MV-4-11 (cell line): ENCODE results near the gene SHLD2.
"Not testable (repeated sequence)": the region's sequence is repeated elsewhere in the genome, so short reads cannot be mapped to it uniquely, and the experiment has no call there.

Experiments
- DNase-seq: peaks from one replicate; lab custom pipeline; 2025; lab: John Stamatoyannopoulos, UW

SHLD2 gene

DNA sequence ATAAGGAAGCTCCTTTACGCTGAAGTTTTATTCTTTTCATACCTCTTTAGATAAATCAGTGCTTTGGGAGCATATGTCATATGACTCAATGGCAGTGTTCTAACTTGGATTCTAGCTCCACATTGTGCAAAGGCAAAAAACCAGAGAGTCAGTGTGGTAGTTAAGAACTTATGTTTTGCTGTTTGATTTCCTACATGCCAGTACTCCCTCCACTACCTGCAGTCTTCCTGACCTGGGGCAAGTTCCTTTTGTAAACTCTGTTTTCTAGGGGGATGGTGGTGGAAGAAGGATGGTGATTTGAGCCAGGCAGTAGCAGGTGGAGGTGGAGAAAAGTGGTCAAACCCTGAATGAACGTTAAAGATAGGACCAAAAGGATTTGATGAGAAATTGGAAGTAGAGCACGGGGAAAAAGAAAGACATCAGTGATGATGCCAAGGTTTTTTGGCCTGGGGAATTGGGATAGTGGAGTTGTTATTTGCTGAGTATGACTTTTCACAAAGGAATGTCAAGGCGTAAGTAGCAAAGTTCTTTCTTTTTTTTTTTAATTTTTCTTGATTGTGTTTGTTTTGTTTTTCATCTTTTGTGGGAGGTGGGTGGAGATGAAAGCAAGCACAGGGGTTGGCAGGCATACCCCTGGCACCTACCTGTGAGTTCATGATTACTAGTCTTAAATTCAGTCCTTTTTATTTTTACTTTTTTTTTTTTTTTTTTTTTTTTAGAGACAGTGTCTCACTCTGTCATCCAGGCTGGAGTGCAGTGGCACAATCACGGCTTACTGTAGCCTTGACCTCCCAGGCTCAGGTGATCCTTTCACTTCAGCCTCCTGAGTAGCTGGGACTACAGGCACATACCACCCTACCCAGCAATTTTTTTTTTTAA lies 47.5 kb downstream of the SHLD2 start:
- not testable (repeated sequence) for DNase-seq

DNA sequence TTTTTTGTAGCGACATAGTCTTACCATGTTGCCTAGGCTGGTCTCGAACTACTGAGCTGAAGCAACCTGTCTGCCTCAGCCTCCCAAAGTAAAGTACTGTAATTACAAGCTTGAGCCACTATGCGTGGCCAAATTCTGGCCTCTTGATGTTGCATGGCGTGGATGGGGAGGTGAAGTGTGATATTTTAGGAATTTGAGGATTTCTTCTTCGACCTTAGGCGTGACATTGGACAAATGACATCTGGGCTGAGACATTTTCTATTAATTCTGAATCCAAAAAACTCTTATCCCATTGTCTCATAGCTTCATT lies 48.1 kb downstream of the SHLD2 start:
- not testable (repeated sequence) for DNase-seq

DNA sequence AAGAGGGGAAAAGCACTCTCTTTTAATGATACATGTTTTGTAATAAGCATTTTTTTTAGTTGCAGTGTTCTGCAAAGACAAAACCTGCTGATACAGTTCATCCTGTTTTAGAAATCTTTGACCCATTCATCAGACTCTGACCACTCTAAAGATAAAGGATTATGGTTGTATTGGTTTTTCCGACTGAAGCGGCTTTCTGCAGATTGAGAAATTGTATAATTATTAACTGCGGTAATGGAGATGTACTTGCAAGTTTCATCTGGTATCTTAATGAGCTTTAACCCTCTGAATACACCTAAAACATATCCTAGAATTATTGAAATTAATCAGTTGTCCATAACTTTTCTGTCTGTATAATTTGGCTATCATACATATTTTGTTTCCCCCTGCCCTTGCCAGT lies 50.6 kb downstream of the SHLD2 start:
- not testable (repeated sequence) for DNase-seq

DNA sequence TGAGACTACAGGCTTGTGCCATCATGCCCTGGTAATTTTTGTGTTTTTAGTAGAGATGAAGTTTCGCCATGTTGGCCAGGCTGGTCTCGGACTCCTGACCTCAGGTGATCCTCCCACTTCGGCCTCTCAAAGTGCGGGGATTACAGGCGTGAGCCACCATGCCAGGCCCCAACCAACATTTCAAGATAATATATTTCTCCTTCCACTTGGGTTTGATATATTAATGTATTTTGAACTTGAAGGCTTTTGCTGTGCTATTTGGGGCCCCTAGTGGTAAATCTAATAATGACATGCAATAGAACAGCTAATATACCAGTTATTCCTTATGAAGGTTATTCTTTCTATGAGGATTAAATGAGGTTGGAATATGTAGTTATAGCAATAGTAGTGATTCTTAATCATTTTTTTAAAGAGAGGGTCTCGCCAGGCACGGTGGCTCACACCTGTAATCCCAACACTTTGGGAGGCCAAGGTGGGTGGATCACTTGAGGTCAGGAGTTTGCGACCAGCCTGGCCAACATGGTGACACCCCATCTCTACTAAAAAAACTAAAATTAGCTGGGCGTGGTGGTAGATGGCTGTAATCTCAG lies 54.1 kb downstream of the SHLD2 start:
- not testable (repeated sequence) for DNase-seq

DNA sequence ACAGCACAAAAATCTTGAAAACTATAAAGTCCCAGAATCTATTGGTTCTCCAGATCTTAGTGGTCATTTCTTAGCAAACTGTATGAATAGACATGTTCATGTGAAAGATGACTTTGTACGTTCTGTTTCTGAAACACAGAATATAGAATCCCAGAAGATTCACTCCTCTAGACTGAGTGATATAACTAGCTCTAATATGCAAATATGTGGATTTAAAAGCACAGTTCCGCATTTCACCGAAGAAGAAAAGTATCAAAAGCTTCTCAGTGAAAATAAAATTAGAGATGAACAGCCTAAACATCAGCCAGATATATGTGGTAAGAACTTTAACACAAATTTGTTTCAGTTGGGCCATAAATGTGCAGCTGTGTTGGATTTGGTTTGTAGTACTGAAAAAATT lies 56.5 kb downstream of the SHLD2 start:
- not testable (repeated sequence) for DNase-seq

DNA sequence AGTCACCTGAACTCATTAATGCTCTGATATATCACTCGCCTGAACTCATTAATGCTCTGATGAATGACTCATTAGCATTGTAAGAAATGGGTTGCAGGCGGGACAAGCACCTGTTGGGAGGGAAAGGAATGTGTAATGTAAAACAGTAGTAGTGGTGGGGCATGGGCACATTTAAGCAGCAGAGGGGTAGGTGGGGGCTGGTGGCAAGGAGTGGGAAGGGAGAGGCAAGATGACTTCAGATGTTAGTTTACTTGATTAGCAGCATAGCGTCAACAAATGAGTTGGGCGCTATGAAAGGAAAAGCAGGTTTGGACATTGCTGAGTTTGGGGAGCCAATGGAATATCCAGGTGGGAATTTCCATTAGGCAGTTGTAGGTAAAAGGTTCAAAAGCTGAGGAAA lies 61.8 kb downstream of the SHLD2 start:
- not testable (repeated sequence) for DNase-seq

DNA sequence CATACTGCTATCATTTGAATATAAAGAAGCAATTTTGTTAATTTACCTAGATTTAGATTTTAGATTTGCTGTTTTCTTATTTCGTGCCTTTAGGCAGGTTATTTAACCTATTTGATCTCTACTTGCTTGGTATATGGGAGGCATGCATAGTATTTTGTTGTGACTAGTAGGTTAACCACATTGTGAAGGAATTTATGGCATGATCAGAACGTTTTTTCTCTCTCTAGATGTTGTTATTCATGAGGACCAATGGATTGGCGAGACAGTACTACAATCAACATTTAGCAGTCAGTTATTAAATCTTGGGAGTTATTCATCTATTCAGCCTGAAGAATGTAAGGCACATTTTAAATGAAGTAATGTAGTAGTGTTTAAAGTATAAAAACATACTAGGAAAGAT lies 62.8 kb downstream of the SHLD2 start:
- not testable (repeated sequence) for DNase-seq

DNA sequence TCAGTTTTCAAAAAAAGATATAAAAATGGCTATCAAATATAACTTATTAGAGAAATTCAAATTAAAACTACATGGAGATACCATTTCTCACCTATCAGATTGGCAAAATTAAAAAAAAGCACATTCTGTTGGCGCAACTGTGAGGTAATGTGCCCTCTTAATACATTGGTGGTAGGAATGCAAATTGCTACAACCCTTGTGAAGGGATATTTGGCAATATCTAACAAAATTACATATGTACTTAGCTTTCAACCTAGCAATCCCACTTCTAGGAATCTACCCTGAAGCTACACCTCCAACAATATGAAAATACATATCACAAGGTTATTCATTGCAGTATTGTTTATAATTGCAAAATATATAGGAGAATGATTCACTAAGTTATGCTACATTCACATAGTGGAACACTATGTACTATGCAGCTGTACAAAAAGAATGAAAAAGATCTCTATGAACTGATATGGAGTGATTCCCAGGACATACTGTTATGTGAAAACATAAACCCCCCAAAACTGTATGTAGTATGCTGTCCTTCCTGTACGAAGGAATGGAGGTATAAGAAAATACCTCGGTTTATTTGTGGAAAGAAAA lies 67.8 kb downstream of the SHLD2 start:
- DNase-seq: not testable (repeated sequence)

DNA sequence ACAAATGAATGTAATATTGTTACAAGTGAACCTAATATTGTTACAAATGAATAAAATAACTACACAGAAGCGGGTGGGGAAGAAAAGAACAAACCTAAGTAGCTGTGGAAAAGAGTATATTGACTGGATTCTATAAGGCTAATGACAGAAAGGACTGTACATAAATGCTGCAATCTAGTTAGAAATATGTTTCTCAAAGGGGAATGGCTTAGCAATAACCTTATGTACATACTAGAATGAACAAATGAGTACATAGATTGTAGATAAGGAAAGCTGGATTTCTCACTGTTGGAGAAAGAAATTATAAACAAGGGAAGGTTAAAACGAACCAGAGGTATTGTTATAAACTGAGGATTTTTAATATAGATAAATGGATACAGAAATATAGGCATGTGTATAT lies 68.4 kb downstream of the SHLD2 start:
- DNase-seq: not testable (repeated sequence)

DNA sequence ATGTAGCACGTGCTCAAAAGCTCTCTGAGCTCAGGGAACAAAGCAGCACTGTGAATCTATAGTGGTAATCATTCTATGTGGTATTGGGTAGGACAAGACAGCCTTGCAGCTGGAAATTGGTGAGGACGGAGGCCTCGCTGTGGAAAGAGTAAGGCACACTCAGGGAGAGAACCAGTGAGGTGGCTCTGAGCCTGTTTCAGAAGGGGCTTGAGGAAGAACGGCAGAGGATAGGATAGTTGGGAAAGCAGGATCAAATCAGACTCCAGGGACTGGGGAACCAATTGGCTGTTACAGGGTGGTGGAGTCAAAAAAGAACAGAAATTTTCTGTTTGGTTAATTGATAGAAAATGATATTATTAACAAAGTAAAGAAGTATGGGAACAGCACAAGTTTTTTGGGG lies 74.9 kb downstream of the SHLD2 start:
- not testable (repeated sequence) for DNase-seq

DNA sequence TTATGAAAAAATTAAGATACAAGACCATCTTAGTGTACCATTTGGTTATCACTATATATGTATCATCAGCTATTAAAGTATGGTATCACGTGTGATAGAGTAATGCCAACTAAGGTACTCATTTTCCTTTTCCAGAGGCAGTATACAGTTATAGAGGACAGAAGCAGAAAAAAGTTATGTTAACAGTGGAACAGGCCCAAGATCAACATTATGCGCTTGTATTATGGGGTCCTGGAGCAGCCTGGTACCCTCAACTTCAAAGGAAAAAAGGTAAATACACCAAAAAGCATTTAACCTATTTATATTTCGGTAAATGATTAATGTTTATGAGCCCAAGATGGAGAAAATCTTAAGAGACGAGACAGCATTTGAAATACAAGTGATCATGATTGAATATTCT lies 75.7 kb downstream of the SHLD2 start:
- DNase-seq: not testable (repeated sequence)

DNA sequence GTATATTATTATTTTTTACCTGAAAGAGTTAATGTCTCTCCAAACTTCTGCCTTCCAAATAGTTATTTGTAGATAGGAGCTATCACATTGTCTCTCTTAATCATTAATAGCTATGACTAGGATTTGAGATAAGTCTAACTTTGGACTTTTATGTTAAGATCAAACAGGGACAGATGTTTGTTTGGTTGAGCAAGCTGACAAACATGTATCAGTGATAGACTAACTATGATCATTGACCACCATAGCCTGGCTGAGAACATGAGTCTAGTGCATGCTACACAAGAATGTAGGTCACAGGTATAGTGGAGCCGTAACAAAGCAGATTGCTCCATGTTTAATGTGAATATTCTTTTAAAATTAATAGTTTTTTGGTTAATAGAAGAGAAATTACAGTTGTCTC lies 76.7 kb downstream of the SHLD2 start:
- DNase-seq: not testable (repeated sequence)

DNA sequence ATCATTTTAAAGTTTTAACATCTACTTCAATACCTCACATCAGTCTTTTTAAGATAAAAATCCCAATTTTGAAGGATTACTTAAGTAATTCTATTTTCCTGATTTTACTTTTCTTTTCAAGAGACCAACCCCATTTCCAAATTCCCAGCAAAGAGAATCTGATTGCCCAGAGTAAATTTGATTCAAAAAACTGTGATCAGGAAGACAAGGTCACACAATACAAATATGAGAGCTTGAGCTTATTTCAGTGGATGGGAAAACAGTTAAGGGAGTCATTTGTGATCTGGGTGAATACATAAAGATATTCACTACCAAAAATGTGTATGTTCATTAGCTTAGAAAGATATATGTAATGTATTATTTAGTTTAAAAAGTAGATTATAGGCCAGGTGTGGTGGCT lies 77.2 kb downstream of the SHLD2 start:
- not testable (repeated sequence) for DNase-seq

DNA sequence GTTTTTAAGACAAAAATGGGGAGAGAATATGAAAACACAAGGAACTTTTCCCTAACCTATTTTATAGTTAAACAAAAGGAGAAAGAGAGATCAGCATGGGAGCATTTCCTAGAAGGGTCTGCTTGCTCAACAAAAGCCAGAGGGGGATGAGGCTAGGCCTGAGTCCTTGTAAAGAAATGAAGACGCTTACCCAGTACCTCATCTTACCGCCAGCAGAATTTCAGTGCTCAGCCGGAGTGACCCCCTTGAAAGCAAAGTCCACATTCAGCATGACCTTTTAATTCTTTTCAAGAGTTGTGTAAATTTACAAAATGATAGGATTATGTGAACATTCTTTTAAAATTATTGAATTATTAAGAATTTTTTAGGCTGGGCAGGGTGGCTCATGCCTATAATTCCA lies 82.6 kb downstream of the SHLD2 start:
- not testable (repeated sequence) for DNase-seq

DNA sequence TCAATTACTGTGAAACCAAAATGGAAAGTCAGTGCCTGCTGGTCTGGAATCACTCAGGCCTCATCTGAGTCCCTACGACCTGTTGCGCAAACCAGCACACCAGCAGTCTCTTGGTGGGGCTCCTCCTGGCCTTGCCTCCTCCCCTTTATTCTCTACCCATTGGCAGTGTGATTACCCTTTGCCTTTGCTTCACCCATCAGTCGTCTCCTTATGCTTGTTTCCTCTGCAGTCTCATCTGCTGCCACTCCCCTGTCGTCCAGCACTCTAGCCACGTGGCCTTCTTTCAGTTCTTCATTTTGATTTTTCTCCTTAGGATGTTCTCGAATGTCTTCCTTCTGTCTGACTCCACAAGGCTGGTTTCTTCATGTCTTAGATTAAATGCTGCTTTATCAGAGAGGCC lies 89.4 kb downstream of the SHLD2 start:
- DNase-seq: peak; percentile 97

DNA sequence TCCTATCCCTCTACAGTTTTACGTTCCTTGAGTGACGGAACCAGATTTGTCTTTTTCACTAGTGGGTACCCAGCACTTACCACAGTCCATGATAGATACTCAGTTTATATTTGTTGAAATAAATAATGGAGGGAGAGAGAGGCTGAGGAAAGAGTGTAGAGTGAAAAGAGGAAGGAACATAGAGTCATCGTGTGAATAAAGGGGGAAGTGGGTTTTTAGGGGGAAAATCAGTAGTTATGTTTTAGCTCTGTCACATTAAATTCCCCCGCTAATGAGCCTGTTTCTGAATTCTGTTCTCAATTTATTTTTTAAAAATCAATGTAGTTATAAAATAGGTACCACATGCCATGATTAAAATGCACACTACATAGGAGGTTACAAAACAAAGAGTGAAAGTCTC lies 91.0 kb downstream of the SHLD2 start:
- DNase-seq: peak; percentile 66

DNA sequence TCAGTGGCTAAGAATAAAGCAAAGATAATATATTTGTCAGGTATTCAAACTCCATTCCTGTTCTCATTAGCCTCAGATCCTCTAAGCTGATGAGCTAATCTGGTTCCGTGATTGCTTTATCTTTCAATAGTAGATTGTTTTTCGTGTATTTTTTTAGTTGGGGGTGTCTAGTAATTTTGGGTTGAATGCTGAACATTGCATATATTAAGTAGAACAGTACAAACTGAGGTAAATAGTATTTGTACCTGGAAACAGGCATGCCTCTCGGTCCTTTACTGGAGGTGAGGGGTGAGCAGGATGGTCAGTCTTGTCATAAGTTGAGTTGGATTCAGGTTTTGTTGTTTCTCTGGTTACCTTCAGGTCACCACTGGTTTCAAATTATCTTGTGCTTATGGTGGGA lies 92.6 kb downstream of the SHLD2 start:
- DNase-seq: not testable (repeated sequence)

DNA sequence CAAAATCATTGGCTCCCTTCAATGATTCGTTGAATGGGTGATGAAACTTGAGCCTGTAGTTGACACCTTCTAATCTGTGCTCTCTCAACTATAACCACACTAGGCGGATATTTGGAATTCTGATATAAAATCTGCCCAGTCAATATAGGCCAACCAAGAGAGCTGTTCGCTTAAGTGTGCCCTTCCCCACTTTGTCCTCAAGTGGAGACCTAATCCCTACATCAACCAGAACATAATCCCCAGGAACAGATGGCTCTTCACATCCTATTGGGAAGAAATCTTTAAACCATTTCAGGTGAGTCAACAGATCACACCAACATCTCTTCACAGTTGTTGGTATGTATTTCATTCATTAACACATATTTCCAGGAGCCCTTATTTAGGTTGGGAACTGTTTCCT lies 96.8 kb downstream of the SHLD2 start:
- not testable (repeated sequence) for DNase-seq

DNA sequence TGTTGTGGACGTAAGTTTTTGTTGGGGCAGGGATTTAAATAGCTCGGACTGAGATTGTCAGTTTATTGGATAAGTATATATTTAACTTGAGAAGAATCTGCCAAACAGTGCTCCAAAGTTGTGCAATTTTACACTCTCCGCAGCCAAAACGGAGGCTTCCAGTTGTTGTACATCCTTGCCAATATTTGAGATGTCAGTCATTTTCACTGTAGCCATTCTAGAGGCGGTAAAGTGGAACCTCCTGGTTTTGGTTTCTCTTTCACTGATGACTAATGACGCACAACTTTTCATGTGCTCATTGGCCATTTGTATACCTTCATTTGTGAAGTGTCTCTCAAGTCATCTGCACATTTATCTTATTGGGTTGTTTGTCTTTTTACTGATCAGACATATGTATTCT lies 105.9 kb downstream of the SHLD2 start:
- DNase-seq: peak; percentile 81

DNA sequence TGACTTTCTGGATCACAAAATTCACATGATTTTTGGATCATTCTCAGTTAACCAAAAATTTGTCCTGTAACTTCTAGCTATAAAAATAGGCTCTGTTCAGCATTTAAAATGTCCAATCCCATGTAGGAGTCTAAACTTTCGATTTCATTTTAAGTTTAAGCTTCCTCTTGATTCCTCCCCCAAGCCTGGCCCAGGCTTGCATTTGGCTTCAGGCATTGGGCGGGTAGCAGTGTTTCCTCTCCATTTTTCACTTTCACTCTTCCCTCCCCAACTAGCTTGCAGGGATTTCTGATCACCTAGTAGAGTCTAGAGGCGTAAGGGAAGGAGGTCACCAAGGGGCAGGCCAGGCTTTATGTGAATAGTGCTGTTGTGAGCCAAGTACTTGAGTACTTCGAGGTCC lies 109.8 kb downstream of the SHLD2 start:
- not testable (repeated sequence) for DNase-seq

DNA sequence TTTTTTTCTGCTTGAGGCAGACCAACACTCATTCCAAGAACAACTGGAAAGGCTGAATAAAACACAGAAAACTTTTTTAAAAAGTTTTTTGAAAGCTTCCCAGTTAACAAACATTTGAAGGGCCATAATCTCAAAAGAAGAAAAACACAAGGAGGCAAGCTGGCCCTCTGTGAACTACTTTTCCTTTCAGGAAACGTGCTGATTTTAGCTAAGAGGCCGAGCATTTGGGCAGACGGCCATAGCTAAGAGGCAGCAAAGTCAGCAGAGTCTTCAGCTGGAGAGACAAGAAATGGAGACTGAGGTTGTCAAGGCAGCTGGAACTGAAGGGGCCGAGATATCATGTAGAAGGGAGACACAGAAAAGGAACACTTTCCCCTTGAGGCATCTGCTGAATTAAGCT lies 111.9 kb downstream of the SHLD2 start:
- DNase-seq: not testable (repeated sequence)

DNA sequence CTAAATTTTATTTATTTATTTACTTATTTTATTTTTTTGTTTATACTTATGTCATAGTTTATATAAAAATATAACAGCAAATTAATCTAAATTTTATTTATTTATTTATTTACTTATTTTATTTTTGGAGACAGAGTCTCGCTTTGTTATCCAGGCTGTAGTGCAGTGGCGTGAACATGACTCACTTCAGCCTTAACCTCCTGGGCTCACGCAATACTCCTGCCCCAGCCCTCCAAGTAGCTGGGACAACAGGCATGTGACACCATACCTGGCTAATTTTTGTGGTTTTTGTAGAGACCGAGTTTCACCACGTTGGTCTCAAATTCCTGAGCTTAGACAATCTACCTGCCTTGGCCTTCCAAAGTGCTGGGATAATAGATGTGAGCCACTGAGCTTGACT lies 115.3 kb downstream of the SHLD2 start:
- DNase-seq: not testable (repeated sequence)

DNA sequence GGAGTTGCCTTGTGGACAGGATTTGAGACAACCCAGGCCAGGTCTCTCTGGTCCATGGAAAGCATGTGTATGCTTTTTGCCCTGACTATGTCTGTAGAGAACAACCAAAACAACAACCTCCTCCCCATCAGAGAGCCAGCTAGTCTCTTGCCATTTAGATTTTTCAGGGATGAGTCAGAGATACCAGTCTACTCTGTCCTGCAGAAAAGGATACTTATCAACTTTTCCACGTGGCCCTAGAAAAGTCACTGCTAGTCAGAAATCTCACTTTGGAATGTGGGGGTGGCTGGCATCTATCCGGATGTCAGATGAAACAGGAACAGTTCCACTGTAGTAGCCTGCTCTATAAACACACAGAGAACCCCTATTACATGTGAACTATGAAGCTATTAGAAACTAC lies 116.8 kb downstream of the SHLD2 start:
- DNase-seq: not testable (repeated sequence)
